Immature natural killer cell (primary cell): ENCODE data around the gene ST3GAL4. TPM values are rescaled to one million over a fixed set of nuclear protein-coding genes. Genes with fewer than 3 reads are reported as not detected.

Source experiments
- DNase-seq, 3 donors: peaks; one replicate each; pipeline ENCODE4 v3.0.0; 2022; ENCODE audit warnings: mixed read lengths in 1 of 3
- H3K27ac Mint-ChIP-seq, 6 donors: one replicate each; pipeline ENCODE4 v1.8.0; 2020; ENCODE audit warnings: mixed read lengths in 6 of 6, mild to moderate bottlenecking in 5 of 6, inconsistent platforms in 4 of 6, moderate library complexity in 3 of 6
- H3K27me3 Mint-ChIP-seq, 3 donors: one replicate each; pipeline ENCODE4 v1.8.0; 2020 to 2021; ENCODE audit warnings: low read depth in 3 of 3, mild to moderate bottlenecking in 3 of 3, mixed read lengths in 3 of 3, moderate library complexity in 3 of 3, inconsistent platforms in 1 of 3
- H3K36me3 Mint-ChIP-seq, 3 donors: one replicate each; pipeline ENCODE4 v1.8.0; 2020; ENCODE audit warnings: mixed read lengths in 3 of 3, inconsistent platforms in 2 of 3, mild to moderate bottlenecking in 2 of 3
- H3K4me1 Mint-ChIP-seq, 2 donors: one replicate each; pipeline ENCODE4 v1.8.0; 2020; ENCODE audit warnings: inconsistent platforms in 2 of 2, mild to moderate bottlenecking in 2 of 2, mixed read lengths in 2 of 2, moderate library complexity in 1 of 2
- H3K4me3 Mint-ChIP-seq, 5 donors: one replicate each; pipeline ENCODE4 v1.8.0; 2020; ENCODE audit warnings: mild to moderate bottlenecking in 5 of 5, mixed read lengths in 5 of 5, inconsistent platforms in 3 of 5, moderate library complexity in 3 of 5
- H3K9me3 Mint-ChIP-seq, 6 donors: one replicate each; pipeline ENCODE4 v1.8.0; 2020; ENCODE audit warnings: mild to moderate bottlenecking in 6 of 6, mixed read lengths in 6 of 6, inconsistent platforms in 4 of 6, moderate library complexity in 3 of 6
- polyA plus RNA-seq, 3 donors: library from polyadenylated mRNA; unstranded; fragments of 300-500 nt; fragmentation: Illumina TruSeq; gene quantifications; one replicate each; pipeline ENCODE4 v1.2.3, GENCODE V29; 2021

Gene ST3GAL4
- polyA plus RNA-seq, 3 donors from 2014 or later, result 25.0 to 31.7 (median 30.9) TPM

DNA sequence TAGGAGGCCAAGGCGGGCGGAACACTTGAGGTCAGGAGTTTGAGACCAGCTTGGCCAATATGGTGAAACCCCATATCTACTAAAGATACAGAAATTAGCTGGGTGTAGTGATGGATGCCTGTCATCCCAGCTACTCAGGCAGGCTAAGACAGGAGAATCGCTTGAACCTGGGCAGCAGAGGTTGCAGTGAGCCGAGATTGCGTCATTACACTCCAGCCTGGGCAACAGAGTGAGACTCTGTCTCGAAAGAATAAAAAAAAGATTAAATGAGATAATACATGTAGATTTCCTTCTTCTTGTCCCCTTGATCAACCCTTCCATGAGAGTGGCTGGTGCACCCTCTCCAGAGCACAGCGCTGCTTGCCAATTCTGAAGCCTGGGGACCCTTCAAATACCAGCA is 106.9 kb downstream of the ST3GAL4 start:
- H3K27ac Mint-ChIP-seq, result no peak overlapping the region
- DNase-seq, result no peak
- no peak overlapping the region for H3K4me3 Mint-ChIP-seq
- H3K36me3 Mint-ChIP-seq, result no peaks in the 10 kb centered on the region
- peaks cover 0 to 11% (median 2%) of the 10 kb centered on the region in 3 donors for H3K27me3 Mint-ChIP-seq
- H3K4me1 Mint-ChIP-seq, result peaks cover 19 to 21% of the 10 kb centered on the region in 2 donors
- H3K9me3 Mint-ChIP-seq, result no peaks in the 10 kb centered on the region

Other genes starting within 250 kb of the ST3GAL4 start
- gene RPUSD4, start 144.0 kb upstream of the ST3GAL4 start, polyA plus RNA-seq, result 10 to 100 TPM in 2 of 3 donors, 1 to 10 TPM in 1; 4.5 to 15.0 (median 10.5) TPM
- gene FAM118B, start 143.9 kb upstream of the ST3GAL4 start, polyA plus RNA-seq, result 10 to 100 TPM; 11.5 to 21.1 (median 13.7) TPM
- 100 to 1,000 TPM in 2 of 3 donors, 10 to 100 TPM in 1; 67.7 to 161 (median 150) TPM for gene SRPRA, start 86.8 kb upstream of the ST3GAL4 start, polyA plus RNA-seq
- gene FOXRED1, start 86.5 kb upstream of the ST3GAL4 start, polyA plus RNA-seq, result 10 to 100 TPM; 19.0 to 37.0 (median 20.5) TPM
- 10 to 100 TPM in 1 of 3 donors, 1 to 10 TPM in 2; 6.0 to 15.6 (median 6.5) TPM for gene TIRAP, start 72.6 kb upstream of the ST3GAL4 start, polyA plus RNA-seq
- gene DCPS, start 51.6 kb upstream of the ST3GAL4 start, polyA plus RNA-seq, result 10 to 100 TPM; 33.1 to 65.7 (median 40.6) TPM